Heart right ventricle (tissue), 16 donors: ENCODE data around the gene SKP2. TPM values are rescaled to one million over a fixed set of nuclear protein-coding genes. Genes with fewer than 3 reads are reported as not detected.

Experiments
- ATAC-seq, 8 donors: fragments of 200-7000 bp; cut with Tn5 transposase; one replicate each; pipeline ENCODE4 v1.9.1; 2020; ENCODE audit warnings: mild to moderate bottlenecking in 8 of 8, moderate library complexity in 8 of 8, moderate number of reproducible peaks in 1 of 8
- DNase-seq, 2 donors: peaks; one replicate each; pipeline ENCODE4 v3.0.0-alpha.2; 2020
- H3K27ac ChIP-seq, 10 donors: fragments of 200-600 bp; sonication (generic) in 2 of 10; one replicate each; pipeline versions ENCODE4 v1.5.0 to v1.8.0; 2020 to 2022; ENCODE audit warnings: mild to moderate bottlenecking in 3 of 10
- H3K27me3 ChIP-seq, 7 donors: fragments of 200-600 bp; one replicate each; pipeline ENCODE4 v1.8.0; 2021 to 2022; ENCODE audit warnings: mild to moderate bottlenecking in 2 of 7
- H3K36me3 ChIP-seq, 9 donors: fragments of 200-600 bp; sonication (generic) in 1 of 9; one replicate each; pipeline versions ENCODE4 v1.5.0 to v1.8.0; 2020 to 2022; ENCODE audit warnings: mild to moderate bottlenecking in 2 of 9
- H3K4me1 ChIP-seq, 9 donors: fragments of 200-600 bp; sonication (generic) in 1 of 9; one replicate each; pipeline versions ENCODE4 v1.5.0 to v1.8.0; 2020 to 2022; ENCODE audit warnings: mild to moderate bottlenecking in 4 of 9
- H3K4me3 ChIP-seq, 10 donors: fragments of 200-600 bp; sonication (generic) in 2 of 10; one replicate each; pipeline versions ENCODE4 v1.5.0 to v1.8.0; 2020 to 2022; ENCODE audit warnings: mild to moderate bottlenecking in 7 of 10, moderate library complexity in 2 of 10
- H3K9me3 ChIP-seq, 11 donors: fragments of 200-600 bp in 10 of 11; sonication (generic) in 2 of 11; one replicate each; pipeline versions ENCODE4 v1.5.0 to v1.8.0; 2013 to 2022; ENCODE audit warnings: mild to moderate bottlenecking in 2 of 11, control low read depth in 1 of 11, moderate library complexity in 1 of 11
- CTCF ChIP-seq, 9 donors: fragments of 200-600 bp; sonication (generic) in 2 of 9; IDR thresholded peaks; one replicate each; pipeline versions ENCODE4 v1.5.0 to v1.8.0; 2021 to 2022; ENCODE audit warnings: antibody characterized with exemption in 9 of 9, mild to moderate bottlenecking in 5 of 9, moderate library complexity in 1 of 9
- whole genome bisulfite sequencing, 2 donors: extraction: QIAGEN DNeasy Blood & Tissue Kit; methylation state at CpG; one replicate each; pipeline ENCODE4 v1.1.7; 2013; ENCODE audit warnings: inconsistent platforms in 1 of 2; 5-methylcytosine and 5-hydroxymethylcytosine counted together
- intact Hi-C, 10 donors: fragments of 100-400 bp; cut with DNase I; formaldehyde crosslinking; loops; one replicate each; pipeline versions ENCODE4 v1.11.1 to v1.14.2; 2022
- polyA plus RNA-seq, 2 donors: library from polyadenylated mRNA; stranded (reverse); fragments of 200-250 nt; gene quantifications; one replicate each; pipeline ENCODE4 v1.2.3, GENCODE V29; 2013
- total RNA-seq, 10 donors: library from RNA; stranded (reverse); fragmentation: NEBNext Ultra II Directional in 3 of 10; extraction: Animal tissue kit (Norgen Biotek cat#: 25700) in 3 of 10; gene quantifications; one replicate each; pipeline versions ENCODE4 v1.2.1 to v1.2.4, GENCODE V29; 2021 to 2023
- donor health status: Arrhythmogenic right ventricular cardiomyopathy.
- donor health status: ischemic (EF 13 %, LVEDD 7.1; RV severe dilation, severe dysfunction).
- donor health status: healthy with polysubstance abuse.
- donor health status: DM: no; HTN: yes; CAD: no.
- donor health status: DM: no; HTN: no; CAD: no.
- donor health status: ischemic (EF 25% LVEDD 6.9; RV normal size, moderate dysfunction).
- donor health status: ischemic (EF 25% LVEDD 5.7; RV mildly dilated, moderate dysfunction).
- donor health status: healthy.
- donor health status: DM: yes; HTN: yes; CAD: no.
- donor health status: Ischemic cardiomyopathy.
- donor health status: ischemic (EF 35%, LVEDD 5.7; RV mildly dilated, moderate dysfunction).
- donor health status: nonischemic (EF 11% LVEDD 7.7; RV severe dilation, severe dysfunction).
- donor health status: DM: yes; HTN: yes; CAD: no.
- donor health status: PGD.
- donor health status: ischemic (EF 29% LVEDD 5.4; RV normal size, mild dysfunction).
- donor health status: nonischemic (EF 23%, LVEDD 6.1; RV moderate dilation, normal function).

The SKP2 gene
- total and polyA plus RNA-seq, 12 donors, result 1.5 to 9.5 (median 5.2) TPM

GRCh38 chr5:36147681-36148080 lies 4.2 kb upstream of the SKP2 start:
- H3K4me1 ChIP-seq, result peaks cover under 1 to 45% (median 17%) of the 10 kb centered on the region in 9 donors
- H3K27ac ChIP-seq, result no peak overlapping the region
- no peak overlapping the region for H3K4me3 ChIP-seq
- intact Hi-C loops, result no loop called here
- peaks cover 0 to 5% (median 0%) of the 10 kb centered on the region in 9 donors for H3K36me3 ChIP-seq
- TF ChIP-seq CTCF (IDR thresholded peaks at IDR 0.05), result no peak
- no peaks in the 10 kb centered on the region for H3K9me3 ChIP-seq
- ATAC-seq (no peak), DNase-seq (no peak)
- WGBS, 2 donors, result 92 to 94% methylated on average over 2 of the region's 2 CpGs
- no peaks in the 10 kb centered on the region for H3K27me3 ChIP-seq

GRCh38 chr5:36150676-36151433 lies 1.1 kb upstream of the SKP2 start:
- intact Hi-C loops, result loop anchor here in 2 of 10 donors (5.0 kb wide), 1 partner anchor 91 kb away; the partner anchor contains the start of gene NADK2 (in 2 of the 2)
- ATAC-seq (peak in 7 of 8 donors; percentile 25 to 62 (median 46)), DNase-seq (peak; percentile 36)
- Histone ChIP-seq H3K4me3 (peak overlapping the region; percentile 86 to 100 (median 94)), H3K27ac (peak overlapping the region in 9 of 10 donors; percentile 81 to 92 (median 89)), H3K4me1 (peaks cover 2 to 52% (median 36%) of the 10 kb centered on the region in 9 donors), H3K36me3 (peaks cover 0 to 27% (median 0%) of the 10 kb centered on the region in 9 donors), H3K9me3 (no peaks in the 10 kb centered on the region), H3K27me3 (no peaks in the 10 kb centered on the region)
- TF ChIP-seq CTCF (IDR thresholded peaks at IDR 0.05), result no peak
- 4% methylated on average over 23 of the region's 23 CpGs for WGBS, 2 donors

GRCh38 chr5:36152324-36153297 lies 700 bp downstream of the SKP2 start:
- no peaks in the 10 kb centered on the region for H3K9me3 ChIP-seq
- peaks cover 0 to 44% (median 3%) of the 10 kb centered on the region in 9 donors for H3K36me3 ChIP-seq
- H3K4me3 ChIP-seq, result peak overlapping the region; percentile 86 to 100 (median 94)
- peak overlapping the region in 7 of 10 donors; percentile 19 to 92 (median 56) for H3K27ac ChIP-seq
- WGBS, 2 donors, result 3 to 4% methylated on average over 24 of the region's 24 CpGs
- no peak for TF ChIP-seq CTCF (IDR thresholded peaks at IDR 0.05)
- intact Hi-C loops, result loop anchor here in 3 of 10 donors (1.0 to 5.0 kb wide), 2 partner anchors 89 to 90 kb away; partner anchors contain the start of gene NADK2 (in 3 of the 3)
- H3K27me3 ChIP-seq, result no peaks in the 10 kb centered on the region
- ATAC-seq (peak in 3 of 8 donors; percentile 4 to 25 (median 11)), DNase-seq (no peak)
- H3K4me1 ChIP-seq, result peaks cover 2 to 58% (median 44%) of the 10 kb centered on the region in 9 donors

- Histone ChIP-seq H3K27ac (peak overlapping the region in 1 of 10 donors; percentile 91), H3K9me3 (no peaks in the 10 kb centered on the region), H3K4me1 (peaks cover 2 to 58% (median 44%) of the 10 kb centered on the region in 9 donors), H3K4me3 (peak overlapping the region in 6 of 10 donors; percentile 86 to 100 (median 92)), H3K27me3 (no peaks in the 10 kb centered on the region), H3K36me3 (peaks cover 0 to 51% (median 5%) of the 10 kb centered on the region in 9 donors)
- intact Hi-C loops, result loop anchor here in 2 of 10 donors (5.0 kb wide), 1 partner anchor 89 kb away; the partner anchor contains the start of gene NADK2 (in 2 of the 2)
- ATAC-seq, result no peak
- no peak for DNase-seq
- 57 to 63% methylated on average over 7 of the region's 7 CpGs for WGBS, 2 donors
- no peak for TF ChIP-seq CTCF (IDR thresholded peaks at IDR 0.05)
These were observed 1.4 kb downstream of the SKP2 start for GRCh38 chr5:36153298-36153677.
